AML-193 (cell line): Measurements from ENCODE around the gene RIMBP2.
"Not testable (repeated sequence)": the region's sequence is repeated elsewhere in the genome, so short reads cannot be mapped to it uniquely, and the experiment has no call there.

ENCODE experiments used
- DNase-seq, 2 experiments: peaks; one replicate each; lab custom pipeline; 2025; lab: John Stamatoyannopoulos, UW

RIMBP2 gene

DNA sequence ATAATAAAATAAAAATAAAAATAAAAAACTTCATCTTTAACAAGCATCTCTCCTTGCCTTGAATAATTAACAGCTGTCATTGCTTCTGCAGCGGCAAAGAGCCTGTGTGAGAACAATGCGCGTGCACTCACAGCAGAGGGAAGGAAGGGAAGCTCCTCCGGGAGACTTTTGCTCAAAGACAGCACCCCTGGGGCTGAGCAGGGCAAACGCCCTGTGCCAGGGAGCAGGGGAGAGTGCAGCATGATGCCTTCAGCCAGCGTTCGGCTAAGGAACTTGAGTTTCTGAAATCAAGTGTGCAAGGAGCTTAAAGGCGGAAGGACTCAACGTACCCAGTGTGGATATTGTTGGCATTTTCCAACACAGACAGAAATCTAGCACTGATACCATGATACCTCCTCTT is 120.5 kb downstream of the RIMBP2 start:
- DNase-seq: no peak

DNA sequence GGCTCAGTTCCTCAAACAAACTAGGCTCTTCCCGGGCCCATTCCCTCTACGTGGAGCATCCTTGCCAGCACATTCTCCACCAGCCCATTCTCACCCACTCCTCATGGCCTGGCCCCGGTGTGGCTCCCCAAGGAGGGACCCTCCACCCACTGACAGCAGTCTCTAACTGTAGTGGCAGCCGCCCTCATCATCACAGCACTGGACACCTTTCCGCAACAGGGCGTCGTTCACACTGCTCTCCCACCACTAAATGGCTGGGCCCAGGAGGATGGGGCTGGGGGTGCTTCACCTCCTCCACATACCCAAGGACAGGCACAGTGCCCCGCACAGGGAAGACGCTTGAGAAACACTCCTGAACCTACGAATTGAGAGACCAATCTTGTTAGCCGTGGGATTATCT is 123.0 kb downstream of the RIMBP2 start:
- no peak for DNase-seq

DNA sequence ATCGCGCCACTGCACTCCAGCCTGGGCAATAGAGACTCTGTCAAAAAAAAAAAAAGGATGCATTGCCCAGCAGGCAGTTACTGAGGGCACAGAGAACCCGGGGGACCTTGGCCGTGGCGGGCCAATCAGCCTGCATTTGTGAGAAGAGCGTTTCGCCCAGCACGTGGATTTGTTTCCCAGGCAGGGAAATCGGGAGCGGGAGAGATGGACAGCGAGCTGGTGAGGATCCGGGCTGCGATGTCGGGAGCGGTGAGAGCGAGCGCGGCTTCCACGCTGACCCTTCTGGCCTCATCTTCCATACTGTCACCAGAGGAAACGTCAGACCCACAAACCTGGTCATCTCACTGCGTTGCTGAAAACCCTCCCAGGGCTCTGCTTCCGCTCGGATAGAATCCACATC is 123.5 kb downstream of the RIMBP2 start:
- DNase-seq: no peak

- DNase-seq: no peak
These were observed 124.4 kb downstream of the RIMBP2 start for GRCh38 chr12:130591736-130592135.

GRCh38 chr12:130590685-130591084 is 125.4 kb downstream of the RIMBP2 start:
- DNase-seq: no peak

GRCh38 chr12:130589540-130590317 is 126.4 kb downstream of the RIMBP2 start:
- no peak for DNase-seq

- DNase-seq: no peak
These were observed 127.2 kb downstream of the RIMBP2 start for GRCh38 chr12:130588696-130589539.

DNA sequence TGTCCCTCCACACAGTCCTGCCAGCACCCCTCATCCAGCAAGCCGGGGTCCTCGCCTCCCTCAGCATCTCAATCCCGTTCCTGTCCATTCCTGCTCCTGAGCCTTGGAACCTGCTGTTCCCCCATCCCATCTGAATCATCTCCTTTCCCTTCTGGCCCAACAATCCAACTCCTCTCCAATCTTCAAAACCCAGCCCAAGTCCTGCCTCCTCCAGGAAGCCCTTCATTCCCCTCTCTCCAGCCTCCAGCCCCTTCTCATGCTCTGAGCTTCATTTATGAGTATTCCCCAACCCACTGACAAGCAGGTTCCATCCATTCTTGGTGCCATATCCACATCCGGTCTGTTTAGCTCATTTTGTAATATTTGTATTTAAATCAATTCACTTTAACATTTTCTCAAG is 128.1 kb downstream of the RIMBP2 start:
- no peak for DNase-seq

DNA sequence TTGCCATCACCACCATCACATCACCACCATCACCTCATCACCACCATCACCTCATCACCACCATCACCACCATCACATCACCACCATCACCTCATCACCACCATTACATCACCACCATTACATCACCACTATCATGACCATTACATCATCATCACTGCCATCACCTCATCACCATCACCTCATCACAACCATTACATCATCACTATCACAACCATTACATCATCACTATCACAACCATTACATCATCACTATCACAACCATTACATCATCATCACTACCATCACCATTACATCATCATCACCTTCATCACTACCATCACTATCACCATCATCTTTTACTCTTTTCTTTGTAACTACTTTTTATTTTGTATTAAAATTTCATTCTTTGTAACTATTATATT is 131.6 kb downstream of the RIMBP2 start:
- not testable (repeated sequence) for DNase-seq

DNA sequence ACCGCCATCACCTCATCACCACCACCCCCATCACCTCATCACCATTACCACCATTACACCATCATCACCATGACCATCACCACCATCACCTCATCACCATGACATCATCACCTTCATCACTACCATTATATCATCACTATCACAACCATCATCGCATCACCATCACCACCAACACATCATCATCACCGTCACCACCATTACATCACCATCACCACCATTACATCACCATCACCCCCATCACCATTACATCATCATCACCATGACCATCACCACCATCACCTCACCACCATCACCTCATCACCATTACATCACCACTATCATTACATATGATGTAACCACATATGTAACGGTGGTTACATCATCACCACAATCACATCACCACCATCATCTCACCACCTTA is 132.3 kb downstream of the RIMBP2 start:
- DNase-seq: no peak

- no peak for DNase-seq
These were observed 132.8 kb downstream of the RIMBP2 start for GRCh38 chr12:130583317-130583716.

GRCh38 chr12:130582286-130582685 is 133.8 kb downstream of the RIMBP2 start:
- no peak for DNase-seq

DNA sequence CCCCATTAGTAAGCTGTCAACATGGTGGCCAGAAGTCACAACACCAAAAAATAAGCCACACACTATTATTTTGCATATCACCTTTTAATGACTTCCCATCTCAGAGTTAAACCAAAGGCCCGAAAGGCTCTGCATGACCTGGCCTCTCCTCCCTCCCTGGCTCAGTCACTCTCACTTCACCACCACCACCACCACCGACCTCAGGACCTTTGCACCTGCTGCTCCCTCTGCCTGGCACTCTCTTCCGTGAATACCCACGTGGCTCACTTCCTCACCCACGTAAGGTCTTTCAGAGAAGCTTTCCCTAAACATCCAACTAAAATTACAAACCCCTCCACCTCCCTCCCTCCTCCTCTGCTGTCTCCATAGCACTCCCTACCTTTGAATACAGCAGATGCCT is 134.3 kb downstream of the RIMBP2 start:
- no peak for DNase-seq

- DNase-seq: no peak
These were observed 136.9 kb downstream of the RIMBP2 start for GRCh38 chr12:130579231-130579630.

DNA sequence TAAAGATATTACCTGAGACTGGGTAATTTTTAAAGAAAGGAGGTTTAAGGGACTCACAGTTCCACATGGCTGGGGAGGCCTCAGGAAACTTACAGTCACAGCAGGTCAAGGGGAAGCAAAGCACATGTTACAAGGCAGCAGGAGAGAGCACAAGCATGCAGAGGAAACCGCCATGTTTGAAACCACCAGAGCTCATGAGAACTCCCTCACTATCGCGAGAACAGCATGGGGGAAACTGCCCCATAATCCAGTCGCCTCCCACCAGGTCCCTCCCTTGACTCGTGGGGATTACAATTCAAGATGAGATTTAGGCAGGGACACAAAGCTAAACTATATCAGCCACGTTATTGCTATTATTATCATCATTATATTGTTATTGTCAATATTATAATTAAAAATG is 138.7 kb downstream of the RIMBP2 start:
- DNase-seq: no peak

- DNase-seq: no peak
These were observed 139.7 kb downstream of the RIMBP2 start for GRCh38 chr12:130576371-130576816.

GRCh38 chr12:130574402-130574801 is 141.7 kb downstream of the RIMBP2 start:
- no peak for DNase-seq

DNA sequence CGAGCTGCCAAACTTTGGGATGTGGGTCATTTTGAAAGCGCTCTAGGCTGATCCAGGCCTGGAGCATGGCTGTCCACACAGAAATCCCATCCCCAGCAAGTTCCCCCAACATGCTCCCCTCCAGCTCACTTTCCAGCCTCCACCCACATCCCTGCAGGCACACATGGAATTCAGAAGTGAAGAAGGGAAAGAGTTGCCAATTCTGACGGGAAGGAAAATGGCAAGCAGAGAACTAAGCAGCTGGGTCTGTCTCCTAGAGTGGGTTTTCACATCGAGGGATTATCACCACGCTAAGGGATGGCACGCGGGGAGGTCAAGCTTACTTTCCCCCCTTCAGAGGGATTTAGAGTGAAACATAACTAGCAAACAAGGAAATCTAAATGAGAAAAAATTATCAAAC is 142.3 kb downstream of the RIMBP2 start:
- DNase-seq: no peak

DNA sequence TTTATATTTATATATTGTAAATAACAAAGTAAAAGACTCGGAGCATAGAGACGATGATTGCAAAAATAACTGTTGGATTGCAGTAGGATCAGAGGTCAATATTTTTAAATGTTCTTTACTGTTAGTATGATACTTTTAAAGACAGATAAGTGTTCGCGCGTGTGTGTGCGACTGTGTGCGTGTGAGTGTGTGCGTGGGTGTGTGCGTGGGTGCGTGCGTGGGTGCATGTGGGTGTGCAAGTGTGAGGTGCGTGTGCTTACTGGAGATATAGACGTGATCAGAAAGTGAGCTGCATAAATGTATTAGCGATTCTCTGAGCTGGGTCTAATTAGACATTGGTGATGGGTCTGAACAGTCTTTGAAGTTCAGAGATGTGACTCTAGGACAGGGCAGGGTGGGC is 142.9 kb downstream of the RIMBP2 start:
- no peak for DNase-seq

- no peak for DNase-seq
These were observed 143.5 kb downstream of the RIMBP2 start for GRCh38 chr12:130572553-130572952.

- no peak for DNase-seq
These were observed 144.4 kb downstream of the RIMBP2 start for GRCh38 chr12:130571734-130572133.

DNA sequence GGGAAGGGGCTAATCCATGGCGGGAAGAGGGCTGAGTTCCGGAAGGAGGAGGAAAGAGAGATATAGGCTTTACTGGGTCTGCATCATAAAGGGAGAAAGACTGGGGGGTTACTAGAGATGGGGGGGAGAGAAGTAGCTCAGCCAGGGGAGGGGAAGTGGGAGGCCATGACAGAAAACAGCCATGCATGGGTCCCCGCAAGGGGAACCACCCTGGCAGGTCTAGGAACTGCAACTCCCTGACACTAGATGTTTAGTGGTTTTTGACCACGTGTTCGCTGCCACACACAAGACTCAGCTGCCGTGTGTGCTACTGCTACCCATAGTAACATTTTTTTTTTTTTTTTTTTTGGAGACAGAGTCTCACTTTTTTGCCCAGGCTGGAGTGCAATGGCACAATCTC is 145.0 kb downstream of the RIMBP2 start:
- no peak for DNase-seq

DNA sequence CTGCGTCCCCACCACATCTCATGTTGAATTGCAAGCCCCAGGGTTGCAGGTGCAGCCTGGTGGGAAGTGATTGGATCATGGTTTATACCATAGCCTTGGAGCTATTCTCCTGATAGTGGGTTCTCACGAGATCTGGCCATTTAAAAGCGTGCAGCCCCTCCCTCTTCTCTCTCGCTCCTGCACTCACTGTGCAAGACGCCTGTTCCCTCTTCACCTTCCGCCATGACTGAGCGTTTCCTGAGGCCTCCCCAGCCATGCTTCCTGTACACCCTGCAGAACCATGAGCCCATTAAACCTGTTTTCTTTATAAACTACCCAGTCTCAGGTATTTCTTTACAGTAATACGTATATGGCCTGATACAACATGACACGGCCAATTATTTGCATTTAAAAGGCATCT is 146.6 kb downstream of the RIMBP2 start:
- DNase-seq: no peak
